ENCODE measurements around the gene ACSL5.

DNA sequence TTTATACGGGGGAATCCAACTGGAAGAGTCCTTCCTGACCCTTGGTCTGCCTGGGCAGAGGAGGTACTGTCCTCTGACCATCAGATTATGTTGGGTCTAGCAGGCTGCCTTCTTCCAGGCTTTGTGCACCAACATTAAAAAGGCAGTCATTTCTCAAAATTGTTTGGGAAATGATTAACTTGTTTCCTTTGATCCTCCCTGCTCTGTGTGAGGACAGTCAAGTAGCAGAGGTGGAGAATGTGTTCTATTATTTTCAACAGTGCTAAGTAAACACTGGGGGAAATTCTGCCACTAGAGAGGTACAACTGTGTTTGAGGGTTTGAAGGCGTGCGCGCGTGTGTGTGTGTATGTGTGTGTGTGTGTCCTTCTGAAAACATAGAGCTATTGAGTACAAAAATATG is 20.6 kb downstream of the ACSL5 start:
- TF ChIP-seq, protein P1, sequence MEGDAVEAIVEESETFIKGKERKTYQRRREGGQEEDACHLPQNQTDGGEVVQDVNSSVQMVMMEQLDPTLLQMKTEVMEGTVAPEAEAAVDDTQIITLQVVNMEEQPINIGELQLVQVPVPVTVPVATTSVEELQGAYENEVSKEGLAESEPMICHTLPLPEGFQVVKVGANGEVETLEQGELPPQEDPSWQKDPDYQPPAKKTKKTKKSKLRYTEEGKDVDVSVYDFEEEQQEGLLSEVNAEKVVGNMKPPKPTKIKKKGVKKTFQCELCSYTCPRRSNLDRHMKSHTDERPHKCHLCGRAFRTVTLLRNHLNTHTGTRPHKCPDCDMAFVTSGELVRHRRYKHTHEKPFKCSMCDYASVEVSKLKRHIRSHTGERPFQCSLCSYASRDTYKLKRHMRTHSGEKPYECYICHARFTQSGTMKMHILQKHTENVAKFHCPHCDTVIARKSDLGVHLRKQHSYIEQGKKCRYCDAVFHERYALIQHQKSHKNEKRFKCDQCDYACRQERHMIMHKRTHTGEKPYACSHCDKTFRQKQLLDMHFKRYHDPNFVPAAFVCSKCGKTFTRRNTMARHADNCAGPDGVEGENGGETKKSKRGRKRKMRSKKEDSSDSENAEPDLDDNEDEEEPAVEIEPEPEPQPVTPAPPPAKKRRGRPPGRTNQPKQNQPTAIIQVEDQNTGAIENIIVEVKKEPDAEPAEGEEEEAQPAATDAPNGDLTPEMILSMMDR (IDR thresholded peaks at IDR 0.05), result no peak
- no peak for TF ChIP-seq POLR2A (IDR thresholded peaks at IDR 0.05)

Measured in lower leg skin (tissue), 3 donors.